NCI-H2196 (cell line): ENCODE data around the gene MATR3.
"Not testable (repeated sequence)": the region's sequence is repeated elsewhere in the genome, so short reads cannot be mapped to it uniquely, and the experiment has no call there.

Experiments
- DNase-seq: peaks from one replicate; lab custom pipeline; 2025; ENCODE audit not compliant: unreplicated experiment; lab: John Stamatoyannopoulos, UW

The MATR3 gene

GRCh38 chr5:139345442-139345841 lies 51.9 kb downstream of the MATR3 start:
- DNase-seq, result not testable (repeated sequence)

GRCh38 chr5:139347863-139348262 lies 54.3 kb downstream of the MATR3 start:
- DNase-seq, result not testable (repeated sequence)

- no peak for DNase-seq
Observed at GRCh38 chr5:139354186-139354585, 60.6 kb downstream of the MATR3 start.

- not testable (repeated sequence) for DNase-seq
Observed at GRCh38 chr5:139355900-139356299, 62.4 kb downstream of the MATR3 start.

GRCh38 chr5:139358064-139358463 lies 64.5 kb downstream of the MATR3 start:
- no peak for DNase-seq

GRCh38 chr5:139360384-139360783 lies 66.8 kb downstream of the MATR3 start:
- DNase-seq, result no peak

GRCh38 chr5:139361835-139362429 lies 68.4 kb downstream of the MATR3 start:
- DNase-seq, result no peak

- no peak for DNase-seq
Observed at GRCh38 chr5:139363937-139364336, 70.4 kb downstream of the MATR3 start.

- DNase-seq, result no peak
Observed at GRCh38 chr5:139364466-139364865, 70.9 kb downstream of the MATR3 start.

- no peak for DNase-seq
Observed at GRCh38 chr5:139368613-139369012, 75.1 kb downstream of the MATR3 start.

GRCh38 chr5:139369181-139369580 lies 75.6 kb downstream of the MATR3 start:
- no peak for DNase-seq

GRCh38 chr5:139371482-139372435 lies 78.2 kb downstream of the MATR3 start:
- peak; percentile 15 for DNase-seq

GRCh38 chr5:139374909-139375308 lies 81.4 kb downstream of the MATR3 start:
- no peak for DNase-seq

- DNase-seq, result no peak
Observed at GRCh38 chr5:139376364-139376763, 82.8 kb downstream of the MATR3 start.

- DNase-seq, result no peak
Observed at GRCh38 chr5:139377226-139377625, 83.7 kb downstream of the MATR3 start.

GRCh38 chr5:139378101-139378825 lies 84.7 kb downstream of the MATR3 start:
- DNase-seq, result no peak

- no peak for DNase-seq
Observed at GRCh38 chr5:139378941-139379361, 85.4 kb downstream of the MATR3 start.

- DNase-seq, result no peak
Observed at GRCh38 chr5:139379626-139380449, 86.3 kb downstream of the MATR3 start.
